Calu3 (cell line): ENCODE results near the gene AMFR. TPM values are rescaled to one million over a fixed set of nuclear protein-coding genes. Genes with fewer than 3 reads are reported as not detected.

Source experiments
- BruUV-seq: library from RNA; stranded (reverse); fragments of 400-500 nt; replicated peaks from 2 replicates; lab custom pipeline; 2021; lab: Mats Ljungman, UMichigan
- CTCF ChIA-PET: fragments of 300-600 bp; sonication (Branson Sonifier 250); formaldehyde crosslinking; loops from one replicate; lab custom pipeline; 2022; ENCODE audit warnings: antibody characterized with exemption; lab: Charles Lee
- DNase-seq: peaks from one replicate; pipeline ENCODE4 v3.0.0; 2022
- H3K27ac Mint-ChIP-seq: one replicate; pipeline ENCODE4 v1.8.0; 2022; ENCODE audit warnings: mixed read lengths; ENCODE audit not compliant: unreplicated experiment
- H3K27me3 Mint-ChIP-seq: one replicate; pipeline ENCODE4 v1.8.0; 2022; ENCODE audit warnings: mixed read lengths; ENCODE audit not compliant: unreplicated experiment
- H3K36me3 Mint-ChIP-seq: one replicate; pipeline ENCODE4 v1.8.0; 2022; ENCODE audit warnings: mild to moderate bottlenecking, moderate library complexity, mixed read lengths; ENCODE audit not compliant: insufficient read depth, unreplicated experiment
- H3K4me1 Mint-ChIP-seq: one replicate; pipeline ENCODE4 v1.8.0; 2022; ENCODE audit warnings: mild to moderate bottlenecking, low read depth, mixed read lengths; ENCODE audit not compliant: unreplicated experiment
- H3K4me3 Mint-ChIP-seq: one replicate; pipeline ENCODE4 v1.8.0; 2022; ENCODE audit warnings: mild to moderate bottlenecking, low read depth, moderate library complexity, mixed read lengths; ENCODE audit not compliant: unreplicated experiment
- H3K9me3 Mint-ChIP-seq: one replicate; pipeline ENCODE4 v1.8.0; 2022; ENCODE audit warnings: low read depth, mixed read lengths; ENCODE audit not compliant: unreplicated experiment
- intact Hi-C: fragments of 100-400 bp; cut with micrococcal nuclease; formaldehyde crosslinking; loops from one replicate; pipeline ENCODE4 v1.10.0; 2022; ENCODE audit not compliant: unreplicated experiment
- total RNA-seq: library from RNA; stranded (reverse); gene quantifications from 2 replicates; pipeline ENCODE4 v1.2.3, GENCODE V29; 2022
- TF ChIP-seq, protein P1 (sequence below): fragments of 200-600 bp; IDR thresholded peaks from one replicate; pipeline ENCODE4 v1.8.0; 2022; ENCODE audit warnings: antibody characterized with exemption; ENCODE audit not compliant: unreplicated experiment

The AMFR gene
- total RNA-seq, 1 experiment from 2014 or later = 116 TPM

DNA sequence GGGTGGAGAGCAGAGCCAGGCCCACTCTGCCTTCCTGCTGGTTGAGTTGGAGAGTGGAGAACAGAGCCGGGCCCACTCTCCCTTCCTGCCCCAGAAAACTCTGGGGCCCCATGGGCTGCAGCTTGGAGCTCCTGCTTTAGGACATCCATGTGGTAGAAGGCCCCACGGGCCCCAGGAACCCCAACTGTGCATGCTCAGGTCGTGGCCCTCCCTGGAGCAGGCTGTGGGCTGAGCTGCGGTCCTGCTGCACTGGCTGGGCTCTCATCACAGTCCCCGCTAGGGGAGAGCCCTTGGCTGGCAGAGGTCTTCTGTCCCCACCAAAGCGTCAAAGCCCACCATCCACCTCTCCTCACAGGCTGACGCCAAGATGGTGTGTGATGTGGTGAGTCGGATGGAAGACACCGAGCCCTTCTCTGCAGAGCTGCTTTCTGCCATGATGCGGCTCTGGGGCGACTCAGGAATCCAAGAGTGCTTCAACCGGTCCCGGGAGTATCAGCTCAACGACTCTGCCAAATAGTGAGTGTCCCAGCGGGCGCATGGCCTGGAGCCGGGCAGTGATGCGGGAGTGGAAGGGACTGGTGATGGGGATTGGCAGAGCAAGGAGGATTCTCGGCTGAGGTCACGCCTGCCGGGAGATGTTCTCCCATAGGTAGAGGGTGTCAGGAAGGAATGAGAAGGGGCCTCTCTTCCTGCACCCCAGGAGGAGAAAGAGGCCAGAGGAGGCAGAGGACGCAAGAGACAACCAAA is 96.9 kb downstream of the AMFR start:
- Mint-ChIP-seq H3K4me3 (no peak overlapping the region), H3K27ac (no peak overlapping the region), H3K4me1 (no peaks in the 10 kb centered on the region), H3K36me3 (no peaks in the 10 kb centered on the region), H3K27me3 (peaks cover 21% of the 10 kb centered on the region), H3K9me3 (no peaks in the 10 kb centered on the region)
- BruUV-seq = no TSS peak
- intact Hi-C loops = no loop called here
- no peak for DNase-seq
- CTCF ChIA-PET = interaction anchor here (1.5 to 2.8 kb wide), 2 partner anchors 10 to 11 kb away, joined by 4 to 8 read pairs; no protein-coding TSS in a partner anchor
- TF ChIP-seq, protein P1, sequence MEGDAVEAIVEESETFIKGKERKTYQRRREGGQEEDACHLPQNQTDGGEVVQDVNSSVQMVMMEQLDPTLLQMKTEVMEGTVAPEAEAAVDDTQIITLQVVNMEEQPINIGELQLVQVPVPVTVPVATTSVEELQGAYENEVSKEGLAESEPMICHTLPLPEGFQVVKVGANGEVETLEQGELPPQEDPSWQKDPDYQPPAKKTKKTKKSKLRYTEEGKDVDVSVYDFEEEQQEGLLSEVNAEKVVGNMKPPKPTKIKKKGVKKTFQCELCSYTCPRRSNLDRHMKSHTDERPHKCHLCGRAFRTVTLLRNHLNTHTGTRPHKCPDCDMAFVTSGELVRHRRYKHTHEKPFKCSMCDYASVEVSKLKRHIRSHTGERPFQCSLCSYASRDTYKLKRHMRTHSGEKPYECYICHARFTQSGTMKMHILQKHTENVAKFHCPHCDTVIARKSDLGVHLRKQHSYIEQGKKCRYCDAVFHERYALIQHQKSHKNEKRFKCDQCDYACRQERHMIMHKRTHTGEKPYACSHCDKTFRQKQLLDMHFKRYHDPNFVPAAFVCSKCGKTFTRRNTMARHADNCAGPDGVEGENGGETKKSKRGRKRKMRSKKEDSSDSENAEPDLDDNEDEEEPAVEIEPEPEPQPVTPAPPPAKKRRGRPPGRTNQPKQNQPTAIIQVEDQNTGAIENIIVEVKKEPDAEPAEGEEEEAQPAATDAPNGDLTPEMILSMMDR = no peak

DNA sequence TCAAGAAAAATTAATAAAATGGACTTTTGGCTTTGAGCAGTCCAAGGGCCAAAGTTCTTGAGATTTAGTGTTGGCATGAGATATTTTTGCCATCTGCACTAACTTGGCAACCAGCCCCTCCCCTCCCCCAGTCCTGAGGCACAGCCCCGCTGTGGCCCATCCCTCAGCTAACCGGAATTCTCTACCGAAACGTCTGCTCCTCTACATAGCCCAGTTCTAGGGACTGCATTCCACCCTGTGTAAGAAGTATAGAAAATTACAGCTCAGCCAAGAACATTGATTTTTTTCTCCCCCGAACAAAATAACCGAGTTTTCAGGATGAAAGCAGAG is 97.5 kb downstream of the AMFR start:
- BruUV-seq = no TSS peak
- TF ChIP-seq, protein P1 = no peak
- no peaks in the 10 kb centered on the region for H3K36me3 Mint-ChIP-seq
- H3K4me3 Mint-ChIP-seq = no peak overlapping the region
- no peaks in the 10 kb centered on the region for H3K9me3 Mint-ChIP-seq
- DNase-seq = no peak
- no peaks in the 10 kb centered on the region for H3K4me1 Mint-ChIP-seq
- H3K27ac Mint-ChIP-seq = no peak overlapping the region
- intact Hi-C loops = no loop called here
- CTCF ChIA-PET = interaction anchor here (1.5 to 2.8 kb wide), 2 partner anchors 9 to 11 kb away, joined by 4 to 8 read pairs; no protein-coding TSS in a partner anchor
- H3K27me3 Mint-ChIP-seq = peaks cover 21% of the 10 kb centered on the region

DNA sequence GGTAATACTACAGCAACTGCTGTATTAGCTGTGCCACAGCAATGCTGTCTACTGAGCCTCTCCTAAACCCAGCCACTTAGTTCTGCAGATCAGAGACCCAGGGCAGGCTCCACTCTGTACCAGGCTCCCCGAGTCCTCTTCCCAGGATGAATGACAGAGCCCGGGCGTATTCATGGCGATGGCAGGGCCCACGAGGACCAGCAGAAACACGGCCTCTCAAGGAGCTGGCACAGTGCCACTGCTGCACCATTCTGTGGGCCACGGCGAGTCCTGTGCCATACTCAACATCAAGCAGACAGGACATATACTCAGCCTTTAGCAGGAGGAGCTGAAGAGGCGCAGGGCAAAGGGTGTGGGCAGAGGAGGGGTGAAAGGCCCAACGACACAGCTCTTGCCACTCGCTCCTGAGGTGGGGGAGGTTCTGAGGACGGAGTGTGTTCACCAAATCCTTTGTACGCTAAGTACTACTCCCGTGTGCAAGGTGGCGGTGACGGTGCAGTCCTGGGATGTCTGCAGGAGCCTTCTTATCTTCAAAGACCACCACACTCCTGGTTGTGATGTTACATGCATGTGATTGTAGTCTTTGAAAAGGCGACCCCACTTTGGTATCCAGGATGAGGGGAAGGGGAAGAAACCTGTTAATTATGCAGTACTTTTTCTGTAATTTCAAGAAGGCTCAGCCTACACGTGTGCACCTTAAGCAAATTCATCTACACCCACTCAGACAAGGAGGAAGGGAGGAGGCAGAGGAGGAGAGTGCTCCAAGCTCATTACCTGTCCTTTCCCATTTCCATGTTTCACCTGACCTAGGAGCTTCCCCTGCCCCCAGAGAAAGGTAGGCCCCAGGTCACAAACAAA is 98.0 kb downstream of the AMFR start:
- CTCF ChIA-PET = interaction anchor here (1.5 kb wide), 1 partner anchor 8 kb away, joined by 4 read pairs; no protein-coding TSS in a partner anchor
- TF ChIP-seq, protein P1 = no peak
- no peaks in the 10 kb centered on the region for H3K4me1 Mint-ChIP-seq
- H3K27me3 Mint-ChIP-seq = peaks cover 24% of the 10 kb centered on the region
- BruUV-seq = no TSS peak
- intact Hi-C loops = no loop called here
- H3K27ac Mint-ChIP-seq = no peak overlapping the region
- H3K36me3 Mint-ChIP-seq = no peaks in the 10 kb centered on the region
- no peaks in the 10 kb centered on the region for H3K9me3 Mint-ChIP-seq
- H3K4me3 Mint-ChIP-seq = no peak overlapping the region
- DNase-seq = no peak

DNA sequence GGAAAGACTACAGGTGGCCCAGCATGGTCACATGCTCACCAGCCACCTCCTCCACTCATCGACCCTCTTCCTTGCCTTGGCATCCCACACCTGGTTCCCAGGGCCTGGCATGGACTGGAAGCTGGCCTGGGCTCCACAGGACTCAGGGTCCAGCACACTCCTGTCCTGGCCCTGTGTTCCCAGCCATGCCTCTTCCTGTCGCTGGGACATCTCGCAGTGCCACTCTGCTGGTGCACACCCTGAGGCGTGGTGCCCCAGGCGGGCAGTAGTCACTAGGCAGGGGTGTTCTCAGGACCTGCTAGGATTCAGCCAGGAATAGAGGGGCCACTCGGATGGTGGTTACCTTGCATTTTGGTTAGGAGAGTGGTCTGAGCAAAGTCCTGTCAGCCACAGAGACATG is 99.4 kb downstream of the AMFR start:
- H3K9me3 Mint-ChIP-seq = no peaks in the 10 kb centered on the region
- no peak overlapping the region for H3K4me3 Mint-ChIP-seq
- TF ChIP-seq, protein P1 = no peak
- intact Hi-C loops = no loop called here
- H3K36me3 Mint-ChIP-seq = no peaks in the 10 kb centered on the region
- CTCF ChIA-PET = no interaction called here
- no peaks in the 10 kb centered on the region for H3K4me1 Mint-ChIP-seq
- no peak overlapping the region for H3K27ac Mint-ChIP-seq
- DNase-seq = no peak
- BruUV-seq = no TSS peak
- peaks cover 27% of the 10 kb centered on the region for H3K27me3 Mint-ChIP-seq
